ENCODE data around the gene DYNC1I1.

GRCh38 chr7:96016735-96017134 is 244.4 kb downstream of the DYNC1I1 start:
- TF ChIP-seq CTCF (IDR thresholded peaks at IDR 0.05 in 4 of 5, conservative IDR thresholded peaks at IDR 0.05 in 1 of 5) (no peak), POLR2A (IDR thresholded peaks at IDR 0.05) (no peak)

All from gastrocnemius medialis (tissue), 4 donors.